SW480 (cell line): Measurements from ENCODE around the gene ADGRL3.
"Not testable (repeated sequence)": the region's sequence is repeated elsewhere in the genome, so short reads cannot be mapped to it uniquely, and the experiment has no call there.

Experiments used
- DNase-seq: peaks from one replicate; pipeline ENCODE4 v3.0.0-alpha.2; 2016; ENCODE audit warnings: low spot score

ADGRL3 gene

GRCh38 chr4:61356696-61357095 is 156.6 kb downstream of the ADGRL3 start:
- DNase-seq: no peak

- no peak for DNase-seq
These were observed 159.2 kb downstream of the ADGRL3 start for GRCh38 chr4:61359301-61359700.

- not testable (repeated sequence) for DNase-seq
These were observed 172.7 kb downstream of the ADGRL3 start for GRCh38 chr4:61372817-61373216.

GRCh38 chr4:61373901-61374440 is 173.8 kb downstream of the ADGRL3 start:
- DNase-seq: no peak

- DNase-seq: no peak
These were observed 174.3 kb downstream of the ADGRL3 start for GRCh38 chr4:61374447-61374891.

- DNase-seq: no peak
These were observed 175.2 kb downstream of the ADGRL3 start for GRCh38 chr4:61375301-61375700.

- DNase-seq: no peak
These were observed 176.2 kb downstream of the ADGRL3 start for GRCh38 chr4:61376301-61376700.

GRCh38 chr4:61379406-61379805 is 179.3 kb downstream of the ADGRL3 start:
- DNase-seq: no peak

- DNase-seq: no peak
These were observed 180.7 kb downstream of the ADGRL3 start for GRCh38 chr4:61380865-61381264.

GRCh38 chr4:61385256-61385655 is 185.1 kb downstream of the ADGRL3 start:
- DNase-seq: no peak

GRCh38 chr4:61387372-61387771 is 187.2 kb downstream of the ADGRL3 start:
- DNase-seq: not testable (repeated sequence)

- DNase-seq: no peak
These were observed 189.5 kb downstream of the ADGRL3 start for GRCh38 chr4:61389640-61390039.

GRCh38 chr4:61395754-61396153 is 195.6 kb downstream of the ADGRL3 start:
- DNase-seq: no peak

- DNase-seq: no peak
These were observed 197.0 kb downstream of the ADGRL3 start for GRCh38 chr4:61397174-61397573.

GRCh38 chr4:61400439-61401038 is 200.4 kb downstream of the ADGRL3 start:
- DNase-seq: no peak

- DNase-seq: no peak
These were observed 201.6 kb downstream of the ADGRL3 start for GRCh38 chr4:61401771-61402170.

- DNase-seq: no peak
These were observed 205.2 kb downstream of the ADGRL3 start for GRCh38 chr4:61405307-61405706.

GRCh38 chr4:61406677-61407076 is 206.6 kb downstream of the ADGRL3 start:
- peak; percentile 2 for DNase-seq

- DNase-seq: no peak
These were observed 207.8 kb downstream of the ADGRL3 start for GRCh38 chr4:61407642-61408618.

- DNase-seq: no peak
These were observed 208.7 kb downstream of the ADGRL3 start for GRCh38 chr4:61408861-61409260.

GRCh38 chr4:61411241-61411640 is 211.1 kb downstream of the ADGRL3 start:
- DNase-seq: no peak

- DNase-seq: no peak
These were observed 225.2 kb downstream of the ADGRL3 start for GRCh38 chr4:61425315-61425714.

- DNase-seq: no peak
These were observed 226.1 kb downstream of the ADGRL3 start for GRCh38 chr4:61426229-61426628.
